ENCODE measurements around the gene GAL3ST2. TPM values are rescaled to one million over a fixed set of nuclear protein-coding genes. Genes with fewer than 3 reads are reported as not detected.

Gene GAL3ST2
- total RNA-seq, 1 donor from 2014 or later: 1.2 TPM

DNA sequence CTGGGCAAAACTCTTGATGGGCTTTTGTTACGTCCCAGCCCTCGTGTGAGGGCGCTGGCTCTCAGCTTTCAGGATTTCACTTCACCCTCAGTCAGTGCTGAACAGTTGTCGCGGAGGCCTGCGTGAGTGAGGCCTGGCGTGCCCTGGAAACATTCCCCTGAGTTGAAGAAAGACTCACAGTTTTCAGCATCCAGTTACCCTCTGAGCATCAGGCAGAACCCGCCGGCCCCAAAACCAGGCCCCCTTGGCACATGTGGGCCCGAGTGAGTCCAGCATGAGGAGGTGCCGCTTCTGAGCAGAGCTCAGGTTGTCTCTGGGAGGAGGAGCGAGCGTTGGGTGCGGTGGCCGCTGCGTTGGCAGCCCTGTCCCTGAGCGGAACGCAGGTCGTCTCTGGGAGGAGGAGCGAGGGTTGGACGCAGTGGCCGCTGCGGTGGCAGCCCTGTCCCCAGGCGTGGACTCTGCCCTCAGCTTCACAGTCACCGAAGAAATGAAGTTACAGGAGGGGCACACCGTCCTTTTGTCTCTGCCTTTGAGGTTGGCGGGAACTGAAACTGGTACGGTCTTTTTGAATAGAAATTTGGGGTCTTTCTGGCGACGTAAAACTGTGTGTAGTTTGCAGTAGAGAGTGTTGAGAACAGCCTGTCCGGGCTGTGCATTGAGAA lies 32.2 kb downstream of the GAL3ST2 start, which contains the start of gene NEU4:
Gene NEU4, plus strand, starts transcription at position 473 of the 662 bp plus-strand sequence. CDS start 5,292 bp downstream, outside the sequence.
- H3K9me3 Mint-ChIP-seq: no peaks in the 10 kb centered on the region
- no peak within 1 kb of the TSS for H3K4me3 Mint-ChIP-seq
- DNase-seq: peak; percentile 52
- no peaks in the 10 kb centered on the region for H3K27me3 Mint-ChIP-seq
- intact Hi-C loops (cut with micrococcal nuclease): no loop called here
- H3K36me3 Mint-ChIP-seq (ENCODE audit: low read depth): no peaks in the 10 kb centered on the region
- H3K4me1 Mint-ChIP-seq: peaks cover 7% of the 10 kb centered on the region
- no peak within 1 kb of the TSS for H3K27ac Mint-ChIP-seq

DNA sequence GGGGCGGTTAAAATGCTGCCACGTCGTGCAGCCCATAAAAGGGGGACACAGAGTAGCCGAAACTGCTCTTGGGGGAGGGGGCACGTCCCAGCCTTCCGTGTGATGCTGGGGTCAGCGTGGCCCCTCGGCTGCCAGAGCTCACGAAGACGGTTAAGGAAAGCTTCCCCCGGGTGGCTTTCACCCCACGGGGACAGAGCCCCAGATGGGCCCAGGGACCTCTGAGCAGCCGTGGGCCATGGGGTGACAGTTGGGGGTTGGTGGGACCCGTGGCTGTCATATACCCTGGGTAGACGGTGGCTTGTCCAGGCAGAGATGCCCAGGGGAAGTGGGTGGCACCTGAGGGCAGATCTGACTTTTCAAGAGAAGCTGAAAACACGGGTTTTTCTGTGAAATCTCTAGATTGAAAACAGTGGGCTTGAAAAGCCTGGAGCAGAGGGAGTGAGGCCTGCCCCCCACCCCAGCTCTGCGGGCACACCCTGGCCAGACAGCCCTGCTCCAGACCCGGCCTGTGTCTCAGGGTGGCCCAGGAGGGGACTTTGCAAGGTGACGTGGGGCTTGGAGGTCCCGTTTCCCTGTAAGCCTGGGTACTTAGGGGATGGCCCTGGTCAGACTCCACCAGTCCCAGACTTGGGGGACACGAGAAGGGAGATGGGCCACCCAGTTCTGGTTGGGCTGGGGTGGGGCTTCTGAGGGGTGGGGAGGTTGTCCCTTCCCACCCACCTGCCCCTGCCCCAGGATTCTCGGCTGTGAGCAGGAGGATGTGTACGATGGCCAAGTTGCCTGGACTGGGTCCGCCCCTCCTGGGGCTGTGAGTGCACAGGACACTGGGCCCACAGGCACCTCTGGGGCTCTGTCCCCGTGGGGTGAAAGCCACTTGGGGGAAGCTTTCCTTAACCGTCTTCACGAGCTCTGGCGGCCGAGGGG lies 33.0 kb downstream of the GAL3ST2 start:
- H3K4me3 Mint-ChIP-seq: no peak overlapping the region
- DNase-seq: peak; percentile 53
- H3K27ac Mint-ChIP-seq: no peak overlapping the region
- H3K4me1 Mint-ChIP-seq: peaks cover 8% of the 10 kb centered on the region
- H3K9me3 Mint-ChIP-seq: no peaks in the 10 kb centered on the region
- H3K36me3 Mint-ChIP-seq (ENCODE audit: low read depth): no peaks in the 10 kb centered on the region
- no peaks in the 10 kb centered on the region for H3K27me3 Mint-ChIP-seq
- intact Hi-C loops (cut with micrococcal nuclease): no loop called here

DNA sequence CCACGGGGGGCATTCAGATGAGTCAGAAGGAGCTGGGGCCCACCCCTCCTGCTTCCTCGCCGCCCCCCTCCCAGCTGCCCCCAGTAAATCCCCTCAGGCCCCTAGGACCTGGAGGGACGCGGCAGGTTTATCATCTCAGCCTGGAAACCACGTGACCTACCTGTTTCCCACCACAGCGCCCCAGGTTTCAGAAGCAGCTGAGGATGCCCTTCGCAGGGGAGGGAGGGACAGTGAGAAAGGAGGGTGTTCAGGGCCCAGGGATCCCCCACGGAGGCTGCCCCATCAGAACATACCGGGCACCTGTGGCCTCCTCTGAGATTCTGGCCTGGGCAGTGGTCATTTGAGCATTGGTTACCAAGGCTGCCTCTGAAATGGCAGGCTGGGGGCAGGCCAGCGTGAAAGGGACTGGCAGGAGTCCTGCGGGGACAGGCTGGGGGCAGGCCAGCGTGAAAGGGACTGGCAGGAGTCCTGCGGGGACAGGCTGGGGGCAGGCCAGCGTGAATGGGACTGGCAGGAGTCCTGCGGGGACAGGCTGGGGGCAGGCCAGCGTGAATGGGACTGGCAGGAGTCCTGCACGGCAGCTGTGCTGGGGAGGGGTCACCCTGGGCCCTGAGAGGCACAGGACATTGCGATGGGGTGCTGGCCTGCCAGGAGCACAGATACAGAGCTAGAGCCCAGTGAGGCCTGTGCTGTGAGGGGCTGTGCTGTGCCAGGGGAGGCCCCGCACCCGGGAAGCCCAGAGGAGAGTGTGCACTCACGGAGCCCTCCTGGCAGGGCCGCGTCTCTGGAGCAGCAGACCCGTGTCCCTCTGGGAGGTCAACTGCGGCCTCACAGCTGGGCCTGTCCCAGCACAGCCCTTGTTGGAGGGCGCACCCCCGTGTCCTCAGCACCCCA lies 33.9 kb downstream of the GAL3ST2 start:
- Mint-ChIP-seq H3K36me3 (ENCODE audit: low read depth) (no peaks in the 10 kb centered on the region), H3K27ac (no peak overlapping the region), H3K4me1 (peaks cover 6% of the 10 kb centered on the region), H3K27me3 (no peaks in the 10 kb centered on the region), H3K9me3 (no peaks in the 10 kb centered on the region), H3K4me3 (no peak overlapping the region)
- intact Hi-C loops (cut with micrococcal nuclease): no loop called here
- peak; percentile 46 for DNase-seq

DNA sequence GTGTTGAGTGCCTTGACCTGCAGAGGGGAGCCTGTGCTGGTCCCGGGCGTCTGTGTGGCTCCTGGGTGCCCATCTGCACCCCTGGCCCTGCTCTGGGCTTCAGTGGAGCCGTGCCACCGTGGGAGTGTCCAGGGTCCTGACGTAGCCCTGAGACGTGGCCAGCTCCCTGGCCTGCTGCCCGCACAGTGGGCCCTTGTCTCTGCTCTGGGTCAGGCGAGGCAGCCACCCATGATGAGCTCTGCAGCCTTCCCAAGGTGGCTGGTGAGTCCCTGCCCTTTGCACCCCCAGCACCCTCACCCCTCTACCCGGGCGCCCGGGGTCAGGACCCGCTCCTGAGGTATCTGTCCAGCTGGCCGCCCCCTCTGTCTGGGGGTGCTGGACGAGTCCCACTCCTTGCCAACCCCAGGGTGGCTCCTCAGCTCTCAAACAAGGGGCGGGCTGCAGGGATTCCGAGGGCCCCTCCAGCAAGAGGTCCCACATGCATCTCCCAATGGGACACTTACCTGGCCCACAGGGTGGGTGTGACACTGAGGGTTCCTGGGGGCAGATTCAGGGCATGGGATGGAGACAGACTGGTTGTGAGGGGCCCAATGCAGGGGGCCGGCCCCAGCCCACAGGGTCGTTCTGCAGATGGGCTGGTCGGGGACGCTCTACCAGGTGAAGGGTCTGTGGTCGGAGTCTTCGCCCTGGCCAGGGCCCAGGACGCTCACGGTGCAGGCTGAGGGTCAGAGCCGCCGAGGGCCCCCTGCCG lies 34.8 kb downstream of the GAL3ST2 start:
- Mint-ChIP-seq H3K36me3 (ENCODE audit: low read depth) (no peaks in the 10 kb centered on the region), H3K9me3 (no peaks in the 10 kb centered on the region), H3K4me1 (peaks cover 6% of the 10 kb centered on the region), H3K27ac (no peak overlapping the region), H3K27me3 (no peaks in the 10 kb centered on the region), H3K4me3 (no peak overlapping the region)
- intact Hi-C loops (cut with micrococcal nuclease): no loop called here
- peak; percentile 56 for DNase-seq

DNA sequence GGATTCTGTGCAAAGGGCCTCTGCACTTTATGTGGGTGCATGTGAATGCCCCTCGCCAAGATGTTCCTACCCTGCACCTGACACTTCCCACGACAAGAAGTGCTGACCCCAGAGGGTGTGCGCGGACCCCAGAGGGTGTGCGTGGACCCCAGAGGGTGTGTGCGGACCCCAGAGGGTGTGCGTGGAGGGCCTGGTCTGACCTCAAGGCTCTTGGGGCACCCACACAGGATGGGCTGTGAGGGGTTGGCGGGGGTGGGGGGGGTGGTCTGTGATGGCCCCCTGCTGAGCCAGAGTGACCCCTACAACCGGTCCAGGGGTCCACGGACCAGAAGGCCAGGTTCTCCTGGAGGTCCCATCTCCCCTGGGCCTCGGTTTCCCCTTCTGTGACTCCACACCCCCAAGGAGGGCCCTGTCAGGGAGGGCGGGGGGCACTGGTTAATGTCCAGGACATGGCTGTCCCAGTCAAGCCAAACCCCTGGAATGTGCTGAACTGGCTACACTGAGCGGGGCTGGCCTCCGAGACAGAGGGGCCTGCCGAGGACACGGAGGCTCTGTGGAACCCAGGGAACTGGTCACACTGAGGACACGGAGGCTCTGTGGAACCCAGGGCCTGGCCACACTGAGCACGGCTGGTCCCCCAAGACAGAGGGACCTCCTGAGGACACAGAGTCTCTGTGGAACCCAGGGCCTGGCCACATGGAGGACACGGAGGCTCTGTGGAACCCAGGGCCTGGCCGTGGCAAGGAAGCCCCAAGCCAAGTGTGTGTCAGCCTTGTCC lies 35.5 kb downstream of the GAL3ST2 start:
- no peaks in the 10 kb centered on the region for H3K27me3 Mint-ChIP-seq
- H3K4me3 Mint-ChIP-seq: no peak overlapping the region
- H3K36me3 Mint-ChIP-seq (ENCODE audit: low read depth): no peaks in the 10 kb centered on the region
- DNase-seq: no peak
- peaks cover 6% of the 10 kb centered on the region for H3K4me1 Mint-ChIP-seq
- intact Hi-C loops (cut with micrococcal nuclease): no loop called here
- H3K27ac Mint-ChIP-seq: no peak overlapping the region
- H3K9me3 Mint-ChIP-seq: no peaks in the 10 kb centered on the region

DNA sequence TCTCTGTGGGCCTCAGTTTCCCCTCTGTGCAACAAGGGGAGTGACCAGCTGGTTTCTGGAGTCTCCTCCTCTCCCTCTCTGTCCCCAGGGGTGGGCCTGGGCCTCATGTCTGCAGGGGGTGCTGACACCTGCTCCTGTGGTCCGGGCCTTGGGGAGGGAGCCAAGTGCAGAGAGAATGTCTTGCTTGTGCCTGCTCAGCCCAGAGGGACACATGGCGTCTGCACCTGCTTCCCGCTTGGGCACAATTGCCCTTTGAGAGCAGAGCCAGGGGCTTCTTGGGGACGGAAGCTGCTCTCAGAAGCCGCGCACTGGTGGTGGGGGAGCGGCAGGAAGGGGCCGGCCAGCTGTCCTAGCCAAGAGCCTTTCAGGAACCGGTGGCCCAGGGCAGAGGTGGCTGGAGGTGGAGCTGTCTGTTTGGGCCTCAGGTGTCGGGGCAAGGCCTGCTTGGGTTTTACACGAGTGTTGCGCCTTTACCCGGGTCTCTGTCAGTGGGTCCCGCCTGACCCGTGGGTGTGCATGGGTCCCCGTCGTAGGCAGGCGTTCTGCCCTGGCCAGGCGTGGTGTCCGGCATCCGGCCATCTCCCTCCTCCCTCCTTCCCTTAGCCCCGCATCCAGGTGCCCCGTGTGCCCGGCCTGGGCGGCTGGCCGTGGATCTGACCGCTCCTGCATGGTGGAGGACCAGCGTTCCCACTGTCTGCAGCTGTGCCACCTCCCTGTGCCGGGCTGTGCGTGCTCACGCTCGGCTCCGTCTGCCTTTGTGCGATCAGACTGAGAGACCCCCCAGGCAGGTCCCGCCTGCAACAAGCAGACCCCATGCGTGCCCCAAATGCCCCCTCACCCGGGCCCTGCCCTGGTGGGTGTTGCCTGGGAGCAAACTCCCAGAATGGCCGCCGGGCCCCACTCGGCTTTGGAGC lies 36.4 kb downstream of the GAL3ST2 start:
- intact Hi-C loops (cut with micrococcal nuclease): no loop called here
- DNase-seq: peak; percentile 51
- no peaks in the 10 kb centered on the region for H3K27me3 Mint-ChIP-seq
- no peak overlapping the region for H3K27ac Mint-ChIP-seq
- no peak overlapping the region for H3K4me3 Mint-ChIP-seq
- H3K9me3 Mint-ChIP-seq: no peaks in the 10 kb centered on the region
- H3K36me3 Mint-ChIP-seq (ENCODE audit: low read depth): no peaks in the 10 kb centered on the region
- H3K4me1 Mint-ChIP-seq: peaks cover 12% of the 10 kb centered on the region

DNA sequence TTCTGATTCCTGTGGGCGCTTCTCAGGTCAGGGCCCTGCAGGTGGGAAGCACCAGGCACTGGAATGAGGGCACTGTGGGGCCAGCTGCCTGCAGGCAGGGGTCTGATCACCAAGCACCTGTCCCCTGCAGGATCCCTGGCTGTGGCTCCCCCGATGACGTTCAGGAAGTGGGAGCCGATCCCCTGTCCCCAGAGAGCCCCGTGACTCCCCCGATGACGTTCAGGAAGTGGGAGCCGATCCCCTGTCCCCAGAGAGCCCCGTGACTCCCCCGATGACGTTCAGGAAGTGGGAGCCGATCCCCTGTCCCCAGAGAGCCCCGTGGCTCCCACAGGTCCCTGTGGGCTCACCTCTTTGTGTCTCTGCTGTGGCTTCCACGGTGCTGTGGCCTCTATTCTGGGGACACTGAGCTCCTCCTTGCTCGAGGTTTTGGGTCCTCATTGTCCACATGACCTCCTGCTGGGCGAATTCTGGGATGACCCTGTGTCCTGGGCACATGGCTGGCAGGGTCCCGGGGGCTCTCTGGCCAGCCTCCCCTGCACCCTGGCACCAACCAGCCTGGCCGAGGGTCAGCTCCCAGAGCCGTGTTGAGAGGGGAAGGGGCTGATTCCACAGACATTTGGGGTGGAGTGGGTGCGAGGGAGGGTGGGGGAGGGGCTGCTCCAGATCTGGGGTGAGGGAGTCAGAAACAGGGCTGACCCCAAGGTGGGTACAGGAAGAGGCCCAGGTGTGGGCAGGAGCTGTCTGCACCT lies 37.2 kb downstream of the GAL3ST2 start:
- Mint-ChIP-seq H3K27ac (peak overlapping the region; percentile 60), H3K9me3 (no peaks in the 10 kb centered on the region), H3K36me3 (ENCODE audit: low read depth) (no peaks in the 10 kb centered on the region), H3K4me3 (no peak overlapping the region), H3K4me1 (peaks cover 10% of the 10 kb centered on the region), H3K27me3 (no peaks in the 10 kb centered on the region)
- intact Hi-C loops (cut with micrococcal nuclease): no loop called here
- no peak for DNase-seq

DNA sequence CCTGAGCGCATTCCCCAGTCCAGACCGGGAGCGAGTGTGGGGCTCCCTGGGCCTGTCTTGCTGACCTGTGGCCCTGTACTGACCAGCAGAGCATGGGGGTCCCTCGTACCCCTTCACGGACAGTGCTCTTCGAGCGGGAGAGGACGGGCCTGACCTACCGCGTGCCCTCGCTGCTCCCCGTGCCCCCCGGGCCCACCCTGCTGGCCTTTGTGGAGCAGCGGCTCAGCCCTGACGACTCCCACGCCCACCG lies 37.7 kb downstream of the GAL3ST2 start:
- Mint-ChIP-seq H3K4me1 (peaks cover 10% of the 10 kb centered on the region), H3K27me3 (no peaks in the 10 kb centered on the region), H3K36me3 (ENCODE audit: low read depth) (no peaks in the 10 kb centered on the region), H3K4me3 (no peak overlapping the region), H3K27ac (no peak overlapping the region), H3K9me3 (no peaks in the 10 kb centered on the region)
- intact Hi-C loops (cut with micrococcal nuclease): no loop called here
- no peak for DNase-seq

DNA sequence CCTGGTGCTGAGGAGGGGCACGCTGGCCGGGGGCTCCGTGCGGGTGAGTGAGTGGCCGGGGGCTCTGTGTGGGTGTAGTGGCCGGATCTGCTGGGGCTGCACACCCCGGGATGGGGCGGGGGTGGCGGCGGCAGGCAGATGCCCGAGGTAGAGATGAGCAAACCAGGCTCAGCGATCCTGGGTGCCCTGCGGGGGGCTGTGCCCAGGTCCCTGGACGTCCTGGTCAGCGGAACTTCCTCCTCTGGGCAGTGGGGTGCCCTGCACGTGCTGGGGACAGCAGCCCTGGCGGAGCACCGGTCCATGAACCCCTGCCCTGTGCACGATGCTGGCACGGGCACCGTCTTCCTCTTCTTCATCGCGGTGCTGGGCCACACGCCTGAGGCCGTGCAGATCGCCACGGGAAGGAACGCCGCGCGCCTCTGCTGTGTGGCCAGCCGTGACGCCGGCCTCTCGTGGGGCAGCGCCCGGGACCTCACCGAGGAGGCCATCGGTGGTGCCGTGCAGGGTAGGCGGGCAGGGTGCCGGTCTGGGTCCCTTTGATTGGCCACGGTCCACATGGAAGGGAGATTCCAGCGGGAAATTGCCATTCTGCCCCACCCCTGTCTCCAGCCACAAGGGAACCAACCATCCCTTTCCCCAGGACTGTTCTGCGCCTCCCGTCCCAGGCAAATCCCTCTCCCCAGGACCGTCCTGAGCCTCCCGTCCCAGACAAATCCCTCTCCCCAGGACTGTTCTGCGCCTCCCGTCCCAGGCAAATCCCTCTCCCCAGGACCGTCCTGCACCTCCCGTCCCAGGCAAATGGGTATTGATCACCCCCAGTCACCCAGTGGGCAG lies 38.2 kb downstream of the GAL3ST2 start:
- DNase-seq: no peak
- H3K27ac Mint-ChIP-seq: no peak overlapping the region
- no peak overlapping the region for H3K4me3 Mint-ChIP-seq
- intact Hi-C loops (cut with micrococcal nuclease): no loop called here
- H3K9me3 Mint-ChIP-seq: no peaks in the 10 kb centered on the region
- no peaks in the 10 kb centered on the region for H3K27me3 Mint-ChIP-seq
- H3K4me1 Mint-ChIP-seq: peaks cover 10% of the 10 kb centered on the region
- H3K36me3 Mint-ChIP-seq (ENCODE audit: low read depth): no peaks in the 10 kb centered on the region

DNA sequence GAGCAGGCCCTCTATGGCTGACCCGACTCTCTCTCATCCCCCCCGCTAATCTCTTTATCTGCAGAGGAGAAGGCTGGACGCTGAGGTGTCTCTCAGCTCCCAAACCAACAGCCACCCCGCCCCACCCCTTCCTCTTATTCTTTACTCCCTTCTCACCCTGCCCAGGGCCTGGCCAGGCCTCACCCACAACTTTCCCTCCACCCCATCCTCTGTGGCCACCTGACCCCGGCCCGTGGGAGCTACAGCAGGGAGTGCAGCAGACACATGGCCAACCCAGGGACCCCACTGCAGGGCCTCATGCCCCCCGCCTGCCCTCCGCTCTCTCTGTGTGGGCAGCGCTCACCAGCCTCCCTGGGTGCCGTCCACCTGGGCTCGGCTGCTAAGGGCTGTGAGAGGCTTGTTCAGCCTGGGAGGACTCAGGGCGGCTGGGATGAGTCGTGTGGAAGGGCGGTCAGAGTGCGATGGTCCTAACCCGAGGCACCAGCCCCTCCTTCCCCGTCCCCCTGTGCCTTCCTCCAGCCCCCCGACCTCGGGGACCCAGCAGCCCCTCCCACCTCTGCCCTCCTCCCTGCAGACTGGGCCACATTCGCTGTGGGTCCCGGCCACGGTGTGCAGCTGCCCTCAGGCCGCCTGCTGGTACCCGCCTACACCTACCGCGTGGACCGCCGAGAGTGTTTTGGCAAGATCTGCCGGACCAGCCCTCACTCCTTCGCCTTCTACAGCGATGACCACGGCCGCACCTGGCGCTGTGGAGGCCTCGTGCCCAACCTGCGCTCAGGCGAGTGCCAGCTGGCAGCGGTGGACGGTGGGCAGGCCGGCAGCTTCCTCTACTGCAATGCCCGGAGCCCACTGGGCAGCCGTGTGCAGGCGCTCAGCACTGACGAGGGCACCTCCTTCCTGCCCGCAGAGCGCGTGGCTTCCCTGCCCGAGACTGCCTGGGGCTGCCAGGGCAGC lies 39.1 kb downstream of the GAL3ST2 start:
- intact Hi-C loops (cut with micrococcal nuclease): no loop called here
- H3K4me1 Mint-ChIP-seq: peaks cover 10% of the 10 kb centered on the region
- H3K36me3 Mint-ChIP-seq (ENCODE audit: low read depth): no peaks in the 10 kb centered on the region
- no peaks in the 10 kb centered on the region for H3K9me3 Mint-ChIP-seq
- no peak overlapping the region for H3K4me3 Mint-ChIP-seq
- no peak overlapping the region for H3K27ac Mint-ChIP-seq
- no peaks in the 10 kb centered on the region for H3K27me3 Mint-ChIP-seq
- no peak for DNase-seq
